GM19043 (cell line): ENCODE results near the gene ZNF891.

Experiments
- ATAC-seq: cut with Tn5 transposase; IDR thresholded peaks from one replicate; pipeline ENCODE4 v1.9.1; 2021; ENCODE audit warnings: low read depth; ENCODE audit not compliant: unreplicated experiment

ZNF891 gene

GRCh38 chr12:133130038-133130807 lies at the start of gene ZNF891, which contains the start of gene ZNF10:
TSS of gene ZNF891 (minus strand) at chr12:133130274. CDS start at chr12:133121918, 8,356 bp downstream.
TSS of gene ZNF10 (plus strand) at chr12:133130627. CDS start at chr12:133144493, 13,866 bp downstream.
- ATAC-seq, result peak; percentile 93

- no peak for ATAC-seq
Measured at GRCh38 chr12:133174901-133175300, 44.8 kb upstream of the ZNF891 start.

- ATAC-seq, result no peak
Measured at GRCh38 chr12:133172491-133172890, 42.4 kb upstream of the ZNF891 start.

- ATAC-seq, result no peak
Measured at GRCh38 chr12:133165776-133166175, 35.7 kb upstream of the ZNF891 start.

GRCh38 chr12:133156125-133156690 lies 26.1 kb upstream of the ZNF891 start:
- ATAC-seq, result no peak

- no peak for ATAC-seq
Measured at GRCh38 chr12:133145981-133146380, 15.9 kb upstream of the ZNF891 start.

DNA sequence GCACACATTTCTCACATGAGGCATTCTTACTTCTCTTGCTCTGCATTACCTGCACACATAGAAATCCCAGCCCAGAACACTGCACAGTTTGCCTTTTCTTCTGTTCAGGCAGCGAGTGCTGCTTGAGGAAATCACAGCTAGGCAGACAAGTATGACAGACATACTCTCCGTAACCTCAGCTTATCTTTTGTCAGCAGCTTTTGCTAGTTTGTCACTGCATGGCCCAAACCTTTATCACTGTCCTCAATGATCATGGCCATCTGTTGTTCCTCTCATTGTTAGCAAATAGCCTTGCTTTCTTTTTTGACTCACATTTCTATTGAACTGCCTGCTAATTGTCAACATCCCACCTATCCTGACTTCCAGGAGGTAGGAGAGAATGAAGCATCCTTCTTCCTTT lies 5.7 kb upstream of the ZNF891 start:
- no peak for ATAC-seq

- ATAC-seq, result no peak
Measured at GRCh38 chr12:133130808-133131128, 694 bp upstream of the ZNF891 start.

- peak; percentile 12 for ATAC-seq
Measured at GRCh38 chr12:133129368-133130037, 571 bp downstream of the ZNF891 start.

GRCh38 chr12:133124674-133125073 lies 5.4 kb downstream of the ZNF891 start:
- ATAC-seq, result no peak

GRCh38 chr12:133120385-133121191 lies 9.5 kb downstream of the ZNF891 start:
- ATAC-seq, result no peak

- ATAC-seq, result no peak
Measured at GRCh38 chr12:133108150-133108549, 21.9 kb downstream of the ZNF891 start.

GRCh38 chr12:133107121-133107520 lies 23.0 kb downstream of the ZNF891 start:
- no peak for ATAC-seq

- no peak for ATAC-seq
Measured at GRCh38 chr12:133106253-133106652, 23.8 kb downstream of the ZNF891 start.

DNA sequence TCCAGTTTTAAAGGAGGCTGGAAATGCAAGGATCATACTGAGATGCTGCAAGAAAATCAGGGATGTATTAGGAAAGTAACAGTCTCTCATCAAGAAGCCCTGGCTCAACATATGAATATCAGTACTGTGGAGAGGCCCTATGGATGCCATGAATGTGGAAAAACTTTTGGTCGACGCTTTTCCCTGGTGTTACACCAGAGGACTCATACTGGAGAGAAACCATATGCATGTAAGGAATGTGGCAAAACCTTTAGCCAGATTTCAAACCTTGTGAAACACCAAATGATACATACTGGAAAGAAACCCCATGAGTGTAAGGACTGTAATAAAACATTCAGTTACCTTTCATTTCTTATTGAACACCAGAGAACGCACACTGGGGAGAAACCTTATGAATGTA lies 24.5 kb downstream of the ZNF891 start:
- no peak for ATAC-seq

DNA sequence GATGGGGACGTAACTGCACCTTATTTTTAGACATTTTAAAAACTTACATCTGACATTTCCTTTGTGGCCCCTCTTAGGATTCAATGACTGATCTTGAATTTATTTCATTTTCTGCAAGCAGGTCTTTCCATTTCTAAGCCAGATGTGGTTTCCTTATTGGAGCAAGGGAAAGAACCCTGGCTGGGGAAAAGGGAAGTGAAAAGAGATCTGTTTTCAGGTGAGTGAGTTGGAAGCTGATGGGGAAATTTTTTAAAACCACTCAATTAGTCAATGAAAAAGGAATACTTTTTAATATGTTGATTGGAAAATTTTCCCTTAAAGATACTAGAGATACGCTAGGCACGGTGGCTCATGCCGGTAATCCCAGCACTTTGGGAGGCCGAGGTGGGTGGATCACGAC lies 46.7 kb downstream of the ZNF891 start:
- no peak for ATAC-seq

GRCh38 chr12:133081159-133081780 lies 48.8 kb downstream of the ZNF891 start:
- ATAC-seq, result no peak

DNA sequence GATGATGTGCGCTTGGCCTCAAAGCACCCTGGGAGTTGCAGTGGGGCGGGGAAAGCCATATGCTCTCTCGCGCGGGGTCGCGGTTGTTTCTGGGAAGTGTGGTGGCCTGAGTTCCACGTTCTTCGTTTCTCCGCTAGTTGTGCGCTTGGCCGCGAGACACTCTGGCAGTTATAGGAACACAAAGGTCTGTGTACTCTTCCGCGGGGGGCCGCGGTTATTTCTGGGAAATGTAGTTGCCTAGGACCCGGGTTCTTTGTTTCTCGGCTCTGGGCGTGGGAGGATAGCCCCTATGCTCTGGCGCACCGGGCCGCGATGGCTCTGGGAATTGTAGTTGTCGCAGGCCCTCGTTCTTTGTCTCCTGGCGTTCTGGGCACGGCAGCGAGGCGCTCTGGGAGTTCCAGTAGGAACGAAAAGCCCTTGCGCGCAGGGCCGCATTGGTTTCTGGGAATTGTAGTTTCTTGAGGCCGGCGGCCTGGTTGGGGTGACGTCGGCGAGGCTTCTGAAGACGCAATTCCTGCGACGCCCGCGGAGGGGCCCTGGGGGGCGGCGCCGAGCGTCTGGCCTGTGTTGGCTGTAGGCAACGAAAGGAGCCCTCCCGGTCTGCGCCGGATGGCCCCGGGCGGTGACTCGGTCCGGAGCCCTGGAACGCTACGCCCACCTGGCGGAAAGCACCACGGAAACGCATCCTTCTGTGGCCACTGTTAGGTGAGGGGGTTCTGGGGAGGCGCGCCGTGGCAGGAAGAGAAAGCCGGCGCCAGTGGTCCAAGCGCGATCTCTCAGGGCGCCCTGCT lies 49.5 kb downstream of the ZNF891 start, which contains the start of gene ZNF140:
Gene ZNF140 (plus strand): TSS at position 556 of the 791 bp plus-strand sequence. CDS start 398 bp downstream, outside the sequence.
- peak; percentile 62 for ATAC-seq

DNA sequence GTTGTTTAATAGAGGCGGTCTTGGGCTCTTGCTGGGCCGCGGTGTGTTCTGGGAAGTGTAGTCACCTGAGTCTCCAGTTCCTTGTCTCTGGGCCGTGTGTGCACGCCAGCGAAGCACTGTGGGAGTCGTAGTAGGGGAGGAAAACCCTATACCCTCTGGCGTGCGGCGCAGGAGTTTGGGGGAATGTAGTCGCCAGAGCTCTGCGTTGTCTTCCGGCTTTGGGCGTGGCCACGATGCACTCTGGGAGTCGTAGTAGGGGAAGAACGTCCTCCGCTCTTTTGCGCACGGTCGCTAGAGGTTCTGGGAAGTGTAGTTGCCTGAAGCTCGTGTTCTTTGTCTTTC lies 50.1 kb downstream of the ZNF891 start:
- ATAC-seq, result peak; percentile 74

DNA sequence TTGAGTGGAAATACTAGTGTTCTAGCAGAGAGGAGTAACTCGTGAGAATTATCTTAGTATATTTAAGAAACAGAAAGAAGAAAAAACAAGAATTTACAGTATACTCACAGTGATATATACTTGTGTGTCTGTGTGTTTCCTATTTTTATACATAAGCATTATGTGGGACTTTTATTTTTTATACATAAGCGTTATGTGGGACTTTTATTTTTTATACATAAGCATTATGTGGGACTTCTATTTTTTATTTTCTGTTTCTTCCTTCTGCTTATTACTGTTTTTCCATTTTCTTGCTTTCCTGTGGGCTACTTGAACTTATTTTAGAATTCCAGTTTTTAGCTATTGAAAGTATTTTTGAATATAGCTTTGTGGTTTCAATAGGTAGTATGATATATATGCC lies 56.2 kb downstream of the ZNF891 start:
- no peak for ATAC-seq
